ENCODE data around the gene MDFIC. TPM values are rescaled to one million over a fixed set of nuclear protein-coding genes. Genes with fewer than 3 reads are reported as not detected.

Gene MDFIC
- total RNA-seq, 2 donors from 2014 or later, result 17.1 to 35.0 TPM

GRCh38 chr7:114922652-114923402 is 933 bp downstream of the MDFIC start:
- Histone ChIP-seq H3K4me3 (peak overlapping the region; percentile 81 to 87), H3K4me1 (peaks cover 0 to 21% of the 10 kb centered on the region in 2 donors), H3K27ac (peak overlapping the region; percentile 88 to 94), H3K36me3 (no peaks in the 10 kb centered on the region), H3K27me3 (no peaks in the 10 kb centered on the region), H3K9me3 (no peaks in the 10 kb centered on the region)
- DNase-seq (ENCODE audit: low spot score), result peak; percentile 71
- TF ChIP-seq, protein P1, sequence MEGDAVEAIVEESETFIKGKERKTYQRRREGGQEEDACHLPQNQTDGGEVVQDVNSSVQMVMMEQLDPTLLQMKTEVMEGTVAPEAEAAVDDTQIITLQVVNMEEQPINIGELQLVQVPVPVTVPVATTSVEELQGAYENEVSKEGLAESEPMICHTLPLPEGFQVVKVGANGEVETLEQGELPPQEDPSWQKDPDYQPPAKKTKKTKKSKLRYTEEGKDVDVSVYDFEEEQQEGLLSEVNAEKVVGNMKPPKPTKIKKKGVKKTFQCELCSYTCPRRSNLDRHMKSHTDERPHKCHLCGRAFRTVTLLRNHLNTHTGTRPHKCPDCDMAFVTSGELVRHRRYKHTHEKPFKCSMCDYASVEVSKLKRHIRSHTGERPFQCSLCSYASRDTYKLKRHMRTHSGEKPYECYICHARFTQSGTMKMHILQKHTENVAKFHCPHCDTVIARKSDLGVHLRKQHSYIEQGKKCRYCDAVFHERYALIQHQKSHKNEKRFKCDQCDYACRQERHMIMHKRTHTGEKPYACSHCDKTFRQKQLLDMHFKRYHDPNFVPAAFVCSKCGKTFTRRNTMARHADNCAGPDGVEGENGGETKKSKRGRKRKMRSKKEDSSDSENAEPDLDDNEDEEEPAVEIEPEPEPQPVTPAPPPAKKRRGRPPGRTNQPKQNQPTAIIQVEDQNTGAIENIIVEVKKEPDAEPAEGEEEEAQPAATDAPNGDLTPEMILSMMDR (IDR thresholded peaks at IDR 0.05), result no peak

DNA sequence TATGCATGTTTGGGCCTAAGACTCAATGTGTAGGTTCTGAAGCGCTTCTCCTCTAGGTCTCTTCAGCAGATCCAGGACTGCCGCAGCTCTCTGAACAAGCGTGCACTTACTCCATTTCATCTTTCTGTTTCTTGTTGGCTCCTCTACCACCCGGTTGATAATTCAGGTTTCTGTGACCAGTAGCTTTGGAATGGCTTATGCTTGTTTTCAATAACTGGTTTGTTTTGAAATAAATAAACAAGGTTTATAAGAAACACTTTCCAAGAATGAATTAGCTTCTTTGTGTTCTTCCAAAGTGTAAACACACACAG is 1.5 kb downstream of the MDFIC start:
- TF ChIP-seq, protein P1 (IDR thresholded peaks at IDR 0.05), result no peak
- Histone ChIP-seq H3K4me3 (peak overlapping the region; percentile 81 to 87), H3K27me3 (no peaks in the 10 kb centered on the region), H3K36me3 (no peaks in the 10 kb centered on the region), H3K27ac (peak overlapping the region; percentile 88 to 94), H3K4me1 (peaks cover 0 to 21% of the 10 kb centered on the region in 2 donors), H3K9me3 (no peaks in the 10 kb centered on the region)
- DNase-seq (ENCODE audit: low spot score), result no peak

GRCh38 chr7:114924038-114924712 is 2.3 kb downstream of the MDFIC start:
- H3K4me3 ChIP-seq, result peak overlapping the region in 1 of 2 donors; percentile 81
- peaks cover 0 to 22% of the 10 kb centered on the region in 2 donors for H3K4me1 ChIP-seq
- no peak for DNase-seq (ENCODE audit: low spot score)
- H3K27me3 ChIP-seq, result no peaks in the 10 kb centered on the region
- H3K27ac ChIP-seq, result peak overlapping the region; percentile 88 to 94
- TF ChIP-seq, protein P1 (IDR thresholded peaks at IDR 0.05), result no peak
- no peaks in the 10 kb centered on the region for H3K36me3 ChIP-seq
- no peaks in the 10 kb centered on the region for H3K9me3 ChIP-seq

DNA sequence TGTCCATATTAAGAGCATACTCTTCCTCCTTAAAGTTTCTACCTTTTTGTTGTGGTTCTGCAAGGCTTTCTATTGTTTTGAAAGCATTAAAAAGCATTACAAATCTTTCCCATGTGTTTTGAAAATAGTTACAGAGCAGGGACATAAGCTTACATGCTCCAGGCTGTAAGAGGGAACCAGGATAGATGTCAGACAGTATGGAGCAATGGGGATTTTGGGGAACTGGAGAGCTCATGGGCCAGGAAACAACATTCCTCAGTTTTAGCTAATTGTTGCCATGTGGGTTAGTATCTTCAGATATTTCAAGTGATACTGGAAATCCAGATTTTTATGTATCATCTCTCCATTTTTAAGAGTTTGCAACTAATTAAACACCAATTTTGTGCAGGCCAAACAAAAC is 3.5 kb downstream of the MDFIC start:
- Histone ChIP-seq H3K27ac (no peak overlapping the region), H3K4me3 (no peak overlapping the region), H3K4me1 (peaks cover 0 to 34% of the 10 kb centered on the region in 2 donors), H3K9me3 (no peaks in the 10 kb centered on the region), H3K27me3 (no peaks in the 10 kb centered on the region), H3K36me3 (no peaks in the 10 kb centered on the region)
- TF ChIP-seq, protein P1 (IDR thresholded peaks at IDR 0.05), result no peak
- DNase-seq (ENCODE audit: low spot score), result no peak

- Histone ChIP-seq H3K27me3 (no peaks in the 10 kb centered on the region), H3K36me3 (no peaks in the 10 kb centered on the region), H3K9me3 (no peaks in the 10 kb centered on the region), H3K4me3 (no peak overlapping the region), H3K27ac (no peak overlapping the region), H3K4me1 (peaks cover 0 to 48% of the 10 kb centered on the region in 2 donors)
- TF ChIP-seq, protein P1 (IDR thresholded peaks at IDR 0.05), result no peak
- DNase-seq (ENCODE audit: low spot score), result no peak
These were observed 6.2 kb downstream of the MDFIC start for GRCh38 chr7:114928060-114928459.

All from right atrium auricular region (tissue), 2 donors.